ENCODE data around the gene TSKU. TPM values are rescaled to one million over a fixed set of nuclear protein-coding genes. Genes with fewer than 3 reads are reported as not detected.

Gene TSKU
- total and polyA plus RNA-seq, 9 of the 15 experiments (the other 6 are each of a cell fraction or from before 2014, with no cell fraction given), result 0.60 to 11.9 (median 8.4) TPM

- in situ Hi-C loops (cut with MboI) (no loop called here), intact Hi-C loops (cut with micrococcal nuclease) (no loop called here)
- DNase-seq (ENCODE audit: extremely low read depth in 1 of 4, low spot score in 3 of 4), result no peak
- POLR2A ChIA-PET, result interaction anchor here (1.4 kb wide), 1 partner anchor 32 kb away, joined by 3 read pairs; no protein-coding TSS in a partner anchor
- Histone ChIP-seq H3K27me3 (ENCODE audit: control insufficient read depth in 2 of 2, insufficient read depth in 2 of 2, low read length in 2 of 2) (no peaks in the 10 kb centered on the region), H4K20me1 (replicated peaks; ENCODE audit: control insufficient read depth, insufficient read depth, low read length) (no peaks in the 10 kb centered on the region), H3K4me3 (no peak overlapping the region), H3K9ac (ENCODE audit: insufficient read depth in 1 of 2, low read depth in 2 of 2, low read length in 2 of 2) (no peak overlapping the region), H3K36me3 (ENCODE audit: control insufficient read depth, insufficient read depth, low read length) (no peaks in the 10 kb centered on the region), H3K27ac (ENCODE audit: extremely low read depth, low read depth, low read length) (no peak overlapping the region), H3K4me1 (replicated peaks in 1 of 2; ENCODE audit: control insufficient read depth in 2 of 2, insufficient read depth in 2 of 2, low read length in 2 of 2) (peaks cover 9% of the 10 kb centered on the region in 2 experiments), H3K9me1 (ENCODE audit: control insufficient read depth, insufficient read depth, low read length) (no peaks in the 10 kb centered on the region), H3K9me3 (replicated peaks; ENCODE audit: control insufficient read depth, insufficient read depth, low read depth, low read length) (no peaks in the 10 kb centered on the region), H3K4me2 (ENCODE audit: insufficient read depth, low read length) (no peak overlapping the region), H3K79me2 (ENCODE audit: control insufficient read depth, insufficient read depth, low read length) (no peaks in the 10 kb centered on the region), H2AFZ (ENCODE audit: low read depth, low read length) (no peak overlapping the region)
- FAIRE-seq, result no peak
- CTCF ChIA-PET (ENCODE audit: low intra/inter-chr PET ratio), result no interaction called here
- WGBS (ENCODE audit: insufficient coverage, low coverage, missing lambda C conversion rate), result 32% methylated on average over 5 of the region's 5 CpGs
- no TSS peak for BruUV-seq (replicated peaks)
- TF ChIP-seq, protein P1, sequence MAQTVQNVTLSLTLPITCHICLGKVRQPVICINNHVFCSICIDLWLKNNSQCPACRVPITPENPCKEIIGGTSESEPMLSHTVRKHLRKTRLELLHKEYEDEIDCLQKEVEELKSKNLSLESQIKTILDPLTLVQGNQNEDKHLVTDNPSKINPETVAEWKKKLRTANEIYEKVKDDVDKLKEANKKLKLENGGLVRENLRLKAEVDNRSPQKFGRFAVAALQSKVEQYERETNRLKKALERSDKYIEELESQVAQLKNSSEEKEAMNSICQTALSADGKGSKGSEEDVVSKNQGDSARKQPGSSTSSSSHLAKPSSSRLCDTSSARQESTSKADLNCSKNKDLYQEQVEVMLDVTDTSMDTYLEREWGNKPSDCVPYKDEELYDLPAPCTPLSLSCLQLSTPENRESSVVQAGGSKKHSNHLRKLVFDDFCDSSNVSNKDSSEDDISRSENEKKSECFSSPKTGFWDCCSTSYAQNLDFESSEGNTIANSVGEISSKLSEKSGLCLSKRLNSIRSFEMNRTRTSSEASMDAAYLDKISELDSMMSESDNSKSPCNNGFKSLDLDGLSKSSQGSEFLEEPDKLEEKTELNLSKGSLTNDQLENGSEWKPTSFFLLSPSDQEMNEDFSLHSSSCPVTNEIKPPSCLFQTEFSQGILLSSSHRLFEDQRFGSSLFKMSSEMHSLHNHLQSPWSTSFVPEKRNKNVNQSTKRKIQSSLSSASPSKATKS (CRISPR knock-in tag; IDR thresholded peaks at IDR 0.05), result no peak
- TF ChIP-seq ARHGAP35 (IDR thresholded peaks at IDR 0.05; ENCODE audit: partially characterized antibody), result no peak
- TF ChIP-seq, protein P2, sequence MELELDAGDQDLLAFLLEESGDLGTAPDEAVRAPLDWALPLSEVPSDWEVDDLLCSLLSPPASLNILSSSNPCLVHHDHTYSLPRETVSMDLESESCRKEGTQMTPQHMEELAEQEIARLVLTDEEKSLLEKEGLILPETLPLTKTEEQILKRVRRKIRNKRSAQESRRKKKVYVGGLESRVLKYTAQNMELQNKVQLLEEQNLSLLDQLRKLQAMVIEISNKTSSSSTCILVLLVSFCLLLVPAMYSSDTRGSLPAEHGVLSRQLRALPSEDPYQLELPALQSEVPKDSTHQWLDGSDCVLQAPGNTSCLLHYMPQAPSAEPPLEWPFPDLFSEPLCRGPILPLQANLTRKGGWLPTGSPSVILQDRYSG (tag; conservative IDR thresholded peaks at IDR 0.05; ENCODE audit: low read depth), result no peak
- TF ChIP-seq EP300 (IDR thresholded peaks at IDR 0.05; ENCODE audit: low read length), result no peak
- TF ChIP-seq SNIP1 (IDR thresholded peaks at IDR 0.05; ENCODE audit: low read depth), result no peak
- no peak for TF ChIP-seq ZNF41 (CRISPR knock-in tag; conservative IDR thresholded peaks at IDR 0.05)
- TF ChIP-seq FOXA1 (IDR thresholded peaks at IDR 0.05; ENCODE audit: borderline replicate concordance), result no peak
- TF ChIP-seq ZNF586 (CRISPR knock-in tag; conservative IDR thresholded peaks at IDR 0.05), result no peak
- no peak for TF ChIP-seq IFI16 (CRISPR knock-in tag; IDR thresholded peaks at IDR 0.05)
- TF ChIP-seq NCOA6 (IDR thresholded peaks at IDR 0.05), result no peak
- no peak for ATAC-seq
Observed at GRCh38 chr11:76765863-76766350, 17.2 kb upstream of the TSKU start.

Data from K562 (cell line).